ENCODE data around the gene MME.

The MME gene

GRCh38 chr3:155153242-155154186 is 73.4 kb downstream of the MME start:
- DNase-seq = no peak

GRCh38 chr3:155154255-155154654 is 74.1 kb downstream of the MME start:
- no peak for DNase-seq

GRCh38 chr3:155158346-155159037 is 78.4 kb downstream of the MME start:
- DNase-seq = no peak

- DNase-seq = no peak
These were observed 79.2 kb downstream of the MME start for GRCh38 chr3:155159301-155159700.

- DNase-seq = no peak
These were observed 81.6 kb downstream of the MME start for GRCh38 chr3:155161640-155162292.

- DNase-seq = no peak
These were observed 84.2 kb downstream of the MME start for GRCh38 chr3:155164306-155164705.

- DNase-seq = no peak
These were observed 86.3 kb downstream of the MME start for GRCh38 chr3:155166441-155166840.

- no peak for DNase-seq
These were observed 89.1 kb downstream of the MME start for GRCh38 chr3:155169197-155169596.

- DNase-seq = no peak
These were observed 93.7 kb downstream of the MME start for GRCh38 chr3:155173771-155174170.

- DNase-seq = no peak
These were observed 98.8 kb downstream of the MME start for GRCh38 chr3:155178810-155179436.

- no peak for DNase-seq
These were observed 99.3 kb downstream of the MME start for GRCh38 chr3:155179437-155179827.

- DNase-seq = no peak
These were observed 100.0 kb downstream of the MME start for GRCh38 chr3:155179966-155180757.

GRCh38 chr3:155182467-155182866 is 102.3 kb downstream of the MME start:
- no peak for DNase-seq

- no peak for DNase-seq
These were observed 103.9 kb downstream of the MME start for GRCh38 chr3:155184011-155184410.

- DNase-seq = no peak
These were observed 105.5 kb downstream of the MME start for GRCh38 chr3:155185631-155186071.

GRCh38 chr3:155188031-155188430 is 107.9 kb downstream of the MME start:
- DNase-seq = no peak

GRCh38 chr3:155189478-155189877 is 109.4 kb downstream of the MME start:
- no peak for DNase-seq

- DNase-seq = no peak
These were observed 110.6 kb downstream of the MME start for GRCh38 chr3:155190691-155191090.

- DNase-seq = no peak
These were observed 113.0 kb downstream of the MME start for GRCh38 chr3:155192957-155193746.

GRCh38 chr3:155193868-155194267 is 113.7 kb downstream of the MME start:
- no peak for DNase-seq

Data from stimulated activated naive CD4-positive, alpha-beta T cell treated with Interleukin-2 at 50 U/mL for 16 hours (primary cell).